Measurements from ENCODE around the gene TBL2.
"Not testable (repeated sequence)": the region's sequence is repeated elsewhere in the genome, so short reads cannot be mapped to it uniquely, and the experiment has no call there.

The TBL2 gene

DNA sequence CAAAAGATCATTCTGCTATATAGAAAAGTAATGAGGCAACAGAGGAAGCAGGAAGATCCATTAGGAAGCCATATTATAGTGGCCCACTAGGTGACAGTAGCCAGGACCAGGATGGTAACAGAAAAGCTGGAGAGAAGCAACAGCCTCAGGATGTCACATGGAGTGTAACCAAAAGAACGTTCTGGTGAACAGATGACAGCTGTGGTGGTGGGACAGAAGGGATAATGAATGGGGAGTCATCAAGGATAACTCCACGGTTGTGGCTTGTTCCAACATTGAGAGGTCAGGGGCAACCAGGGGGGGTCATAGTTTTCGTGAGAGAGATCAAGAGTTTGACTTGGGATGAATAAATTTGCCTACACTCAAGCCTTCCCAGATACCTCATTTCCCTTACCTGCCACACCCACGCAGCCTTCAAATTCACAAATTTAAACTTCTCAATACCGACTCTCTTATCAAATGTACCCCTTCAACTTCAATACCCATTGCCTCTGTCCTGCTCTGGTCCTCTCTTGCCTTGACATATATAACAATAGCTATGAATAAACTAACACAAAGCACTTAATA, 9.3 kb downstream of the TBL2 start:
- DNase-seq = no peak

DNA sequence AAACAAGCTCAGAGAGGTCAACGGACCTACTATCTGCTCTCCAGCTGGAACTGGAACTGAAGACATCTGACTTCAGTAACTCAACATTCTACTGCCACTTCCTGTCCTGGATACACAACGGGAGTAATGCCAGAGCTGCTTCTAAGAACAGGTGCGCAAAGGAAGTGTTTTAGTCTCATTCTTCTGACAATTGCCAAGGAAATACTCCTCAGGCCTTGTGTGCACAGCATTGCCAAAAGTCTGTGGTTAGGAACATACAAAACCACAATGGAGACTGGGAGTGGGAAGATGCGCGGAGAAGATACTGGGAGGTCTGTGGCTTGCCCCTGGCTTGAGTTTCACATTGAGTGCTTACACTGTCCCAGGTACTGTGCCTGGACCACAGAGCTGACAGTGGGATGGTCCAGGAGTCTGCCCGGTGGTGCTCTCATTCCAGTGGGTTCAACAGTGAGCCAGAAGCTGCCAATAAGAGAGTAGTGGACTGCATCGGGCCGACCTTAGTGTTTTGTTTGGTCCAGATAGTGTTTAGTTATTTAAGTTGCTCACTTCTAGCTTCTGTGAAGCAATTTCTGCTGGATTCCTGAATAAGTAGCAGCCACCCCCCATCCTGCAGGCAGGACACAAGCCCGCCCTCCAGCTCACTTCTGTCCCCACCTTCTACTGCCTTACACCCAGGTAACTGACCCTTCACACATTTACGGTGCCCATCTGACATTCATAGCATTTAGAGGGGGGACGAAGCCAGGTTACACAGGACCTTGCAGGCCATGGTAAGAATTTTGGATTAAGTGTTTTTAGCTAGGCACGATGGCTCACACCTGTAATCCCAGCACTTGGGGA, 10.3 kb downstream of the TBL2 start:
- DNase-seq = no peak

DNA sequence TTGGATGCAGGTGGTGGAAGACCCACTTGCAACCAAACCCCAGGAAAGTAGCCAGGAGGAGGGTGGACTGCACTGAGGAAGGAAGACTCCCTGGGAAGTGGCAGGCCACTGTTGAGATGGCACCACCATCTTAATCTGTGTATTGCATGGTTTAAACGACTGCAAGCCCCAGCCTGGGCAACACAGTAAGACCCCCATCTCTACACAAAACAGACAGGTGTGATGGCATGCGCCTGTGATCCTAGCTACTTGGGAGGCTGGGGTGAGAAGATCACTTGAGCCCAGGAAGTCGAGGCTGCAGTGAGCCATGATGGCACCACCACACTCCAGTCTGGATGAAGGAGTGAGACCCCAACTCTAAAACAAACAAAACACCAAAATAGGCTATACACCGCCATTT, 11.2 kb downstream of the TBL2 start:
- DNase-seq = no peak

DNA sequence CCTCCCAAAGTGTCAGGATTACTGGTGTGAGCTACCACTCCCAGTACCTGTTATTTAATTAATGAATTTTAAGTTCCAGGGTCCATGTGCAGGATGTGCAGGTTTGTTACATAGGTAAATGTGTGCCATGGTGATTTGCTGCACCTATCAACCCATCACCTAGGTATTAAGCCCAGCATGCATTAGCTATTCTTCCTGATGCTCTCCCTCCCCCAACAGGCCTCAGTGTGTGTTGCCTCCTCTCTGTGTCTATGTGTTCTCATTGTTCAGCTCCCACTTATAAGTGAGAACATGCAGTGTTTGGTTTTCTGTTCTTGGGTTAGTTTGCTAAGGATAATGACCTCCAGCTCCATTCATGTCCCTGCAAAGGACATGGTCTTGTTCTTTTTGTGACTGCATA, 11.9 kb downstream of the TBL2 start:
- not testable (repeated sequence) for DNase-seq

DNA sequence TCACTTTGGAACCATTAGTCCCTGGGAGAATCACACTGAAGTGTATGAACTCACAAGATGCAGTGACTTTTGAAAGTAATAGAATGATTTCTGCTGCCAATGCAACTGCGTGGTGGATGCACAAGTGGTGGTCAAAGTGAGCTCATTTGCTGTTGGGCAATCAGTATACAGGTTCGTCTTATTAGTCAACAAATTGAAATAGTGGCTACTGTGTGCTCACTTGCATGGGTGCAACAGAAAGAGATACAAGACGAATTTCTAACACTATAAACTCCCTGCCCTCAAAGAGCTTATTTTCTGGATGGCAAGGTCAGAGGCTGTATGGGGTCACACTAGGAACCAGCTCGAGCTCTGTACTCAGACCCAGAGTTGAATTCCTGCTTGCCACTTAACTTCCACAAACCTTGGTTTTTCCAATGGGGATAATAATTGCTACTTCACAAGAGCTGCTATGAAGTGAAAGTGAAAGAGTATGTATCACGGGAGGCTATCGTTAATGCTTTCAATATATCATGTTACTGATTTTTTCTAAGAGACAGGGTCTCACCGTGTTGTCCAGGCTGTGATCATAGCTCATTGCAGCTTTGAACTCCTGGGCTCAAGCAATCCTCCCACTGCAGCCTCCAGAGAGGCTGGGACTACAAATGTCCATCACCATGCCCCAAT, 12.6 kb downstream of the TBL2 start:
- no peak for DNase-seq

DNA sequence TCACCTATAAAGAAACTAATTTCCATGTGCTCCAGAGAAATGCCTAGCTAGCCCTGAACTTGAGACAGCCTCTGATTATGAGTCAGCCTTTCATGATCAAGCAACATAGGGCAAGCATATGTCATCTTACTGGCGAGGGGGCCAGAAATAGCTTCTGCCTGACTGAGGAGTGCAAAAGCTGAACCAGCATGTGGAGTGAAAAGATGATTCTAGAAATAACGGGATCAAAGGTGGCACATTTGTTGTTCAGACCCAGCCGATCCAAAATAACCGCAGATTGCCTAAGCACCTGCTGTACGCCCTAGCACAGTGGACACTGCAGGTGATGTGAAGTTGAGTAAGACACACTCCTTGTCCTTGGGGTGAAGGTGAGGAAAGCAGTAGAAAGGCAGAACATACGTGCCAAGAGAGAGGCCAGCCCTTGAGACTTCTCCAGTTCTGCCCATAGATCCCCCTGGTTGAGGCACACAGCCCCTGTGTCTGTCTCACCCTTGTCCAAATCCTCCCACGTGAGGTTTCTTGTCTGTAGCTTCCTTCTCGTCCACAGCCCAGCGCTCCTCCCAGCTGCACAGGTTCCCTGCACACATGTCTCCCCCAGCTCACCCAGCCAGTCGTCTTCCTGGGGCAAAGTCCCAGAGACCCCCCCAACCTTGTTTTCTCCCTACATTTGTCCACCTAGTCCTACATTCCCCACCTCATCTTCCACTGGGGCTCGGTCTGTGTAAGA, 18.1 kb downstream of the TBL2 start:
- DNase-seq = no peak

DNA sequence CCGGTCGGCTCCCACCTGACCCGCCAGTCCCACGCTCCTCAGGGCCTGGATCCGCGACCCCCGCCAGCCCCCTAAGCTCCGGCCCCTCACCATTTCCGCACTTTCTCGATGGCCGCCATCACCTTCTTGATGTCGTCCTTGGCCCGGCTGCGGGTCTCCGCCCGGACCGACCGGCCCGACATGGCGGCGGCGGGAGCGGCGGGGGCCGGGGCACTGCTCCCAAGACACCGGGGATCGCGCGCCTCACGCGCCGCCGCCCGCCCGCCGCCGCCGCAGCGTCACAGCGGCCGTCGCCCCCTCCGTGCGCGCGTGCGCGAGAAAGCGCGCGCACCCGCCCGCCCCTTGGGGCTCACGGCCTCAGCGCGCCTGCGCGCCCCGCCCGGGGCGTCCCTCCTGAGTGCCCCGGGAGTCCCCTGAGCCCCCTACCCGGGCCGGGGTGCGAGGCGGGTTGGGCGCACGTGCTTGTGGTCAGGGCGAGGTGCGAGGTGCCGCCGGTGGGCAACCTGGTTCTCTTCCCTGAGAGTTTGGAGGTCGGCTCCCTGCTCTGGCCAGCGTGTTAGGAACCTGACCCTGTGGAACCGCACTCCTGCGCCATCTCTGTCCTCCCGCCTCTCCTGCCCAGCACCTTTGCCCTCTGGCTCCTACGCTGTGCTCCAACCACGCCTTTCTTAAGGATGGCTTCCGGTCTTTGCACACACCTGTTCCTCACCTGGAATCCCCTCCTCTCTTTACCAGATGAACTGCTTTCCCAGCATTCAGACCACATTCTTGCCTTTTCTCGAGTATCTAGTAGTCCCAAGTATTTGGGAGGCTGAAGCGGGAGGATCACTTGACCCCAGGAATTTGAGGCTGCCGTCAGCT, 20.8 kb downstream of the TBL2 start, which contains the start of gene BCL7B:
TSS of gene BCL7B (minus strand) at position 294 of the 861 bp plus-strand sequence. CDS start at position 182, 112 bp downstream.
- DNase-seq = peak in 1 of 2 experiments; percentile 82

DNA sequence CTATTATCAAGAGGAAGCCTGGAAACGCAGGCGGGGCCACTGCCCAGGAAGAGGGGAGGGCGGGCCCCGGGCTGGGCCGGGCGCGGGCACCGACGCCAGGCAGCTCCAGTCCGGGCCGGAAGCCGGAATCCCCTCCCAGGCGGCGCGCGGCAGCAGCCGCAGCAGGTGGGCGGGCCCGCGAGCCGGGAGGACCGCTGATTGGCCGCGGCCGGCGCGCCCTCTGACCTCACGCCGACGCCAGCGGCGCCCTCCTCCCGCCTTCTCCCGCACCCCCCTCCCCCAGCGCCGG, 21.3 kb downstream of the TBL2 start:
- peak; percentile 72 to 96 for DNase-seq

DNA sequence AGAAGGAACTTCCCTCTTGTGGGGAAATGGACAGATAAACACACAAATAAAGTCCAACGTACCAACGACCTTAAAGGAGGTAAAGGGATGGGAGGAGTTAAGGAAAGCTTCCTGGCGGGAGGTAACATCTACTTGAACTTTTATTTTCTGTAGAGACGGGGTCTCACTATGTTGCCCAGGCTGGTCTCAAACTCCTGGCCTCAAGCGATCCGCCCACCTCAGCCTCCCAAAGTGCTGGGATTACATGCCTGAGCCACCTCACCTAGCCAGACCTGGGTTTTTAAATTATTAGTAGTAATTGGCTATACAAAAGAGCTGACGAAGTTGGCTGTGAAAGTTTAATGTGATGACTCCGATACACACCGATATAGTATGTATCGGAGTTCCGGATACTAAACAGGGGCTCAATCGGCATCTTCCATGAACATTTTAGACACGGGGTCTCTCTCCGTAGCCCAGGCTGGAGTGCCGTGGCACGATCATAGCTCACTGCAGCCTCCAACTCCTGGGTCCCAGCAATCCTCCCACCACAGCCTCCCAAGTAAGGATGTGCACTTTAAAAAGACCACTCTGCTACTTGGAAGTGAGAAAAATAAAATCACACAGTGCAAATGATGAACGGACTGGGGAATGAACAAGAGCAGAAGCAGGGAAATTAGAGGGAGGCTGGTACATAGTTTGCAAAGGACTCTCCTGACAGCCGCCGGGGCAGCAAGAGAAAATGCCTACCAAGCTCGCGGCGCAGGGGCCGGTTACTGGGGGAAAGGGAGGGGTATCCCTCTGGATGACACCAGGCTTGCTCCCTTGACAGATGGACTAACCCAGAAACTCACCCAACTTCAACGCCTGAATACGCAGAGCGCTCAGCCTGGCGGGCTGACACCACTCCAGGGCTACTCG, 21.9 kb downstream of the TBL2 start:
- DNase-seq = no peak

DNA sequence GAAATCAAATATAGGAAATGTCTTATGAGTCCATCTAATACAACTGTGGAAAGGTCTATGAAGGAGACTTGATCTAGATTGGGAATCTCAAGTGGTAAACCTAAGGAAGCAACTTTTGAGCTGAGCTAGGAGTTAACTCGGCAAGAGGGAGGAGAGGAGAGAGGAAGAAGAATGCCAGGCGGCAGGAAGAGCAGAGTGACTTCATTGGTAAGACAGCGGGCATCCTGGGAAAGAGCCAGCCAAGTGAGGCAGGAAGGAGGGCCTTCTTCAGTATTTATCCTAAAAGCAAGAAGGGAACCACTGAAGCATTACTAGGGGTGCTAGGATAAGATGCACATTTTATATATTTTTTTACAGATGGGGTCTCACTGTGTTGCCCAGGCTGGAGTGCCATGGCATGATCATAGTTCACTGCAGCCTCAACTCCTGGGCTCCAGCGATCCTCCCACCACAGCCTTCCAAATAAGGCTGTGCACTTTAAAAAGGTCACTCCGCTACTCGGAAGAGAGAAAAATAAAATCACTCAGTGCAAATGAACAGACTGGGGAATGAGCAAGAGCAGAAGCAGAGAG, 22.9 kb downstream of the TBL2 start:
- DNase-seq = no peak

DNA sequence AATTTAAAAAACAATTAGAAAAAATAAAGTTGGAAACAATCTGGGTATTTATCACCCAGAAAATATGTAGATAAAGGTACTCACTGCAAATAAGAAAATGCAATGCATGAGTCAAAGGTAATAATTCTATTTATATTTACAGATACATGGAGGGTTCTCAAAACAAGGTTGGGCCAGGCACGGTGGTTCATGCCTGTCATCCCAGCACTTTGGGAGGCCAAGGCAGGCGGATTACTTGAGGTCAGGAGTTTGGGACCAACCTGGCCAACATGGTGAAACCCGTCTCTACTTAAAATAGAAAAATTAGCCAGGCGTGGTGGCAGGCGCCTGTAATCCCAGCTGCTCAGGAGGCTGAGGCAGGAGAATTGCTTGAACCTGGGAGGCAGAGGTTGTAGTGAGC, 28.3 kb downstream of the TBL2 start:
- DNase-seq = not testable (repeated sequence)

DNA sequence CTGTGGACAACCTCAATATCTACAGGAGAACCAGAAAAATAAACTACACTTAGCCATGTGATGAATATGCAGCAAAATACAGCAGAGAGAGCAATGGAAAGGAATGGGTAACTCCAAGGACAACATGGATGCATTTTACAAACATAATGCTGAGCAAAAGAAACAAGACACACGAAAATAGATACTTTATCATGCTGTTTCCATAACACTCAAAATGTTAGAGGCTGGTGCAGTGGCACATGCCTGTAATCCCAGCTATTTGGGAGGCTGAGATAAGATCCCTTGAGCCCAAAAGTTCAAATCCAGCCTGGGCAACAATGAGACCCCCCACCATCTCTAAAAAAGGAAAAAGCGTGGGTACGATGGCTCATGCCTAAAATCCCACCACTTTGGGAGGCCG, 29.2 kb downstream of the TBL2 start:
- no peak for DNase-seq

DNA sequence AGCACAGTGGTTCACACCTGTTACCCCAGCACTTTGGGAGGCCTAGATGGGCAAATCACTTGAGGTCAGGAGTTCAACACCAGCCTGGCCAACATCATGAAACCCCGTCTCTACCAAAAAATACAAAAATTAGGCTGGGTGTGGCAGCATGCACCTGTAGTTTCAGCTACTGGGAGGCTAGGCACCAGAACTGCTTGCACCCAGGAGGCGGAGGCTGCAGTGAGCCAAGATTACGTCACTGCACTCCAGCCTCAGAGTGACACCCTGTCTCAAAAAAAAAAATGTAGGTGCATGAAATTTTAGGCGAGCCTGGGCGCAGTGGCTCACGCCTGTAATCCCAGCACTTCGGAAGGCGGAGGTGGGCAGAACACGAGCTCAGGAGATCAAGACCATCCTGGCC, 30.5 kb downstream of the TBL2 start:
- DNase-seq = no peak

DNA sequence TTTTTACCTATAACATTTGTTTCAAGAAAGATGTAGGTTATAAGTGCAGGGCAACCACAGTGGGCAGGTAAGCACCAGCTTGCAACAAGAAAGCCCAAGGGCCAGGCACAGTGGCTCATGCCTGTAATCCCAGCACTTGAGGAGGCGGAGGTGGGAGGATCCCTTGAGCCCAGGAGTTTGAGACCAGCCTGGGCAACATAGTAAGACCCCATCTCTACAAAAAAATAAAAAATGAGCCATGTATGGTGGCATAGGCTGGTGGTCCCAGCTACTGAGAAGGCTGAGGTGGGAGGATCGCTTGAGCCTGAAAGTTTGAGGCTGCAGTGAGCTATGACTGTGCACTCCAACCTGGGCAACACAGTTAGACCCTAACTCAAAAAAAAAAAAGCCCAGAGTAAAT, 33.7 kb downstream of the TBL2 start:
- DNase-seq = no peak

DNA sequence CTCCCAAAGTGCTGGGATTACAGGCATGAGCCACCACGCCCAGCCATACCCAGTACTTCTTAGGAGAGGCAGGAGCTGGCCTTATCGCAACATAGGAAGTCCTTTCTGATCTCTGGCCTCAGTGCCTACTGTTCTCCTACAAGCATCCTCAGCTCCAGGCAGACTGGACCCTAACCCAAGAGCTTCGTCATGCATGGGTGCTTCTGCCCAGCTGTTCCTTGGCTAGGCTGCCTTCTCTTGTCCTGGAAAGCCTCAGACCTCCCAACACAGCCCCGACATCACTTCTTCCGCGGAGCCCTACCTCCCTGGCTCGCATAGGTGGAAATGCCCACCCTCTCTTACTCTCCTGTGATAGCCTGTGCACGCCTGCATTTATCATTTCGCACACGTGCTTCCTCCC, 36.7 kb downstream of the TBL2 start:
- no peak for DNase-seq

DNA sequence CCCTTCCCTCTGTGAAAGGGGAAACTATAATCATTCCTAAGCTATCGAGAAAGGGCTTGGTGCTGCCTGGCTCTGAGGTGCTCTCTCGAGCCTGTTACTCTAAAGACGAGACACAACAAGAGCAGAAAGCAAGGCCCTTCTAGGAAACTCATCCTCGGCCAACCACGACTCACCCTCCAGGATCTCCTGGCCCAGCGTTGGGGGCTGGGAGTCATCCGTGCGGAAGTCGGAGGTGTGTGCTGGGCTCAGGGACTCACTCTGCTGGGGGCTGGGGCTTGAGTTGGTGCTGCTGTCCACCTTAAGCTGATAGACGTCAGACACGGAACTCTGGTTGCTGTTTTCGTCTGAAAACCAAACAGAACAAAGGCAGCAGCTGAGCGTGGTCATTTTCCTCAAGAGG, 38.7 kb downstream of the TBL2 start:
- no peak for DNase-seq

DNA sequence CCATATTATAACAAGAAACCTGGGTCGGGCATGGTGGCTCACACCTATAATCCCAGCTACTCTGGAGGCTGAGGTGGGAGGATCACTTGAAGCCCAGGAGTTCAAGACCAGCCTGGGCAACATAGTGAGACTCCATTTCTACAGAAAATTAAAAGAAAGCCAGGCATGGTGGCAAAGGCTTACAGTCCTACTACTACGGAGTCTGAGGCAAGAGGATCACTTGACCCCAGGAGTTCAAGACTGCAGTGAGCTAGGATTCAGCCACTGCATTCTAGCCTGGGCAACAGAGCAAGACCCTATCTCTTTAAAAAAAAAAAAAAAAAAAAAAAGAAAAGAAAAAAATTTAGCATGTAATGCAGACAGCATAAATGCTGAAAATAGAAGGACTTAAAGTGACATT, 39.9 kb downstream of the TBL2 start:
- DNase-seq = not testable (repeated sequence)

DNA sequence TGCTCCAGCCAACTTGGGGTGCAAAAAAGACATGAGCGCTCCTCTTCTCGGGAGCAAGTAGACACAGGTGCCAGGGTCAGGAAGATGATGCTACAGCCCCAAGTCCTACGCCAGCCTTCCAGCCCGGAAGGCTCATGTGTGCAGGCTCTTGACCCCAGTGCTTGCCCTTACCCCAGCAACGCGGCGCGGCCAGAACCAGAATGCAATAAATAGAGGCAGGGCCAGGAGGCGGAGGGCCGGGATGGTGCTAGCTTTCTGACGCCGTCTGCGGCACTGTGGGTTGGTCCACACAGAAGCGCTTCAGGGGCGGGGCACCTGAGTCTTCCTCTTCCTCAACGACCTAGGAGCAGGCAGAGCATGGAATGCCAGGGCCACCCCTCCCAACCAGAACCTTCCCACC, 41.3 kb downstream of the TBL2 start:
- DNase-seq = no peak

DNA sequence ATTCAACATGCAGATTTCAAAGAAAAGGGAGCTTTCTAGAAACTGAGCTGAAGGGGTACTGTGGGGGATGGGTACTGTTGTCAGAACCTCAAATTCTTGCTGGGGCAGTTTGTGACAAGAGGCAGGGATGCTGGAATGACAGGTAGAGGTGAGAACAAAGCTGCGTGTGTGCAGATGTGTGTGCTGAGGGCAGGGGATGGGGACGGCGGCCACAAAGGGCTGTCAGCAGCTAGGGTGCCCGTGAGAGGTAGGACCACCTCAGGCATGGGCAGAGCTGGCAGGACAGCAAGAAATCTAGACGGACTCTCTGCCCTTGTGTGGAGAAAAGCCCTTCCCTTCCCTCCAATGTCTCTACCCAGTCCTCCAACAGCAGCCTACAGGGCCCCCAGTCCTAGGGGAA, 41.9 kb downstream of the TBL2 start:
- DNase-seq = no peak

DNA sequence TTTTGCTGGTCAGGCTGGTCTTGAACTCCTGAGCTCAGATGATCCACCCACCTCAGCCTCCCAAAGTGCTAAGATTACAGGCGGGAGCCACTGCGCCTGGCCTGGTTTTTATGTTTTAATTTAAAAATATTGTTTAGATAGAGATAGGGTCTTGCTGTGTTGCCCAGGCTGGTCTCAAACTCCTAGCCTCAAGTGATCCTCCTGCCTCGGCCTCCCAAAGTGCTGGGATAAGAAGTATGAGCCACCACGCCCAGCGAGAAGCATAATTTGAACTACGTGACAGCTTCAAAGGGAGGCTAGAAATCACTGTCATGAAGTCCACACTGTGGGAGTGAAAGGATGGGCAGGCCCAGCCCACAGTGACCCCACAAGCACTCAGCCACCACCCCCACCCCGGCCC, 42.5 kb downstream of the TBL2 start:
- DNase-seq = not testable (repeated sequence)

DNA sequence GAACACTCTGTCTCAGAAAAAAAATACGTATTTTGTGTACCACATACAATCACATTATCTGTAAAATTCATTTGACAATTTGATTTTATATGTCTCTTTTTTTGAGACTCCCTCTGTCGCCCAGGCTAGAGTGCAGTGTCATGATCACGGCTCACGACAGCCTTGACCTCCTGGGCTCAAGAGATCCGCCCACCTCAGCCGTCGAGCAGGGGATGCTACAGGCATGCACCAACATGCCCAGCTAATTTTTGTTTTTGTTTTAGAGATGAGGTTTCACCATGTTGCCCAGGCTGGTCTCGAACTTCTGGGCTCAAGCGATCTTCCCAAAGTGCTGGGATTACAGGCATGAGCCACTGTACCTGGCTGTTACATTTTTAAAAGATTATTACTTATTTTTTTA, 44.6 kb downstream of the TBL2 start:
- DNase-seq = no peak

Measured in NCI-H526 (cell line).